HCT116 (cell line): ENCODE results near the gene POLR1B. TPM values are rescaled to one million over a fixed set of nuclear protein-coding genes. Genes with fewer than 3 reads are reported as not detected.

Experiments
- ATAC-seq: fragments of 200-7000 bp; cut with Tn5 transposase; 2 replicates; pipeline ENCODE4 v1.9.1; 2020; ENCODE audit warnings: mild to moderate bottlenecking, moderate library complexity
- BruUV-seq: library from RNA; stranded (reverse); fragments of 400-500 nt; replicated peaks from 2 replicates; lab custom pipeline; 2021; lab: Mats Ljungman, UMichigan
- CTCF ChIA-PET: fragments of 300-600 bp; sonication (Branson Sonifier 250); formaldehyde crosslinking; loops from one replicate; lab custom pipeline; 2021; ENCODE audit warnings: antibody characterized with exemption; lab: Charles Lee
- POLR2A ChIA-PET: fragments of 300-600, 350-600 bp; sonication (Branson Sonifier 250); formaldehyde crosslinking; loops from one replicate; lab custom pipeline; 2021; ENCODE audit warnings: antibody characterized with exemption; lab: Charles Lee
- RAD21 ChIA-PET, 2 experiments: fragments of 300-600 bp; sonication (Branson Sonifier 250); formaldehyde crosslinking; loops; one replicate each; lab custom pipeline; 2023; ENCODE audit warnings: low total read pairs in 2 of 2; ENCODE audit not compliant: uncharacterized antibody in 2 of 2, unreplicated experiment in 2 of 2, low non-redundant PET in 1 of 2; lab: Charles Lee
- DNase-seq: peaks from one replicate; pipeline ENCODE4 v3.0.0-alpha.2; 2010; ENCODE audit warnings: low read depth, low spot score
- H2AFZ ChIP-seq: fragments of 200-600 bp; shearing (Covaris generic), sonication (generic); 2 replicates; pipeline ENCODE4 v1.6.1; 2017; ENCODE audit warnings: low read depth, mixed run types, mixed read lengths, antibody characterized with exemption, low read length; ENCODE audit not compliant: poor library complexity, severe bottlenecking
- H3K27ac ChIP-seq: 2 replicates; pipeline ENCODE4 v1.5.1; 2012; ENCODE audit warnings: low read depth, low read length
- H3K27me3 ChIP-seq: fragments of 200-600 bp; sonication (generic); 2 replicates; pipeline ENCODE4 v1.6.1; 2016; ENCODE audit warnings: mixed run types, low read length, mixed read lengths; ENCODE audit not compliant: insufficient read depth
- H3K36me3 ChIP-seq, 2 experiments: fragments of 200-500 bp in 1 of 2; fragments of 200-600 bp in 1 of 2; sonication (Bioruptor generic) in 1 of 2; sonication (generic) in 1 of 2; 2 replicates each; pipeline versions ENCODE4 v1.5.1 to v1.6.1; 2014 to 2016; ENCODE audit warnings: low read length in 2 of 2, inconsistent platforms in 1 of 2, mixed read lengths in 1 of 2, mixed run types in 1 of 2; ENCODE audit not compliant: insufficient read depth in 2 of 2, control insufficient read depth in 1 of 2
- H3K4me1 ChIP-seq, 2 experiments: fragments of 200-600 bp in 1 of 2; sonication (generic) in 1 of 2; 2 replicates each; pipeline versions ENCODE4 v1.5.1 to v1.6.1; 2012 to 2017; ENCODE audit warnings: low read length in 2 of 2, inconsistent platforms in 1 of 2, mild to moderate bottlenecking in 1 of 2, mixed read lengths in 1 of 2, mixed run types in 1 of 2, moderate library complexity in 1 of 2; ENCODE audit not compliant: insufficient read depth in 2 of 2, control insufficient read depth in 1 of 2
- H3K4me2 ChIP-seq: fragments of 200-600 bp; sonication (generic); 2 replicates; pipeline ENCODE4 v1.6.1; 2017; ENCODE audit warnings: mixed run types, low read length, mixed read lengths
- H3K4me3 ChIP-seq, 2 experiments: fragments of 200-600 bp in 1 of 2; sonication (generic) in 1 of 2; replicated peaks in 1 of 2; 2 replicates each; pipeline ENCODE4 v1.5.1; 2011 to 2016; ENCODE audit warnings: low read length in 2 of 2, control low read depth in 1 of 2, low read depth in 1 of 2, mild to moderate bottlenecking in 1 of 2, mixed read lengths in 1 of 2, mixed run types in 1 of 2
- H3K79me2 ChIP-seq: fragments of 200-600 bp; sonication (generic); 2 replicates; pipeline ENCODE4 v1.6.1; 2017; ENCODE audit warnings: mild to moderate bottlenecking, mixed run types, low read length, moderate library complexity, mixed read lengths; ENCODE audit not compliant: insufficient read depth
- H3K9ac ChIP-seq: fragments of 200-600 bp; sonication (generic); 2 replicates; pipeline ENCODE4 v1.6.1; 2016; ENCODE audit warnings: low read length, mixed read lengths
- H3K9me2 ChIP-seq: fragments of 200-600 bp; sonication (generic), shearing (Covaris generic); 2 replicates; pipeline ENCODE4 v1.6.1; 2017; ENCODE audit warnings: mixed run types, mild to moderate bottlenecking, moderate library complexity; ENCODE audit not compliant: insufficient read depth
- H3K9me3 ChIP-seq, 2 experiments: fragments of 200-500 bp in 1 of 2; fragments of 200-600 bp in 1 of 2; sonication (Bioruptor generic) in 1 of 2; sonication (generic) in 1 of 2; 2 replicates each; pipeline ENCODE4 v1.6.1; 2014 to 2017; ENCODE audit warnings: low read length in 2 of 2, mixed read lengths in 2 of 2, inconsistent platforms in 1 of 2, low read depth in 1 of 2, mild to moderate bottlenecking in 1 of 2, mixed run types in 1 of 2, moderate library complexity in 1 of 2; ENCODE audit not compliant: control insufficient read depth in 1 of 2, insufficient read depth in 1 of 2
- H4K20me1 ChIP-seq: fragments of 200-600 bp; sonication (generic), shearing (Covaris generic); 2 replicates; pipeline ENCODE4 v1.6.1; 2017; ENCODE audit warnings: mixed run types, mild to moderate bottlenecking, moderate library complexity; ENCODE audit not compliant: insufficient read depth
- CBX3 ChIP-seq: IDR thresholded peaks from 2 replicates; pipeline ENCODE4 v1.6.1; 2012; ENCODE audit warnings: low read depth
- CEBPB ChIP-seq: IDR thresholded peaks from 2 replicates; pipeline ENCODE4 v1.6.1; 2012; ENCODE audit warnings: low read depth
- EZH2 ChIP-seq: fragments of 200-600 bp; sonication (generic); IDR thresholded peaks from 2 replicates; pipeline ENCODE4 v1.6.1; 2017; ENCODE audit warnings: antibody characterized with exemption, mixed run types
- EZH2phosphoT487 ChIP-seq: fragments of 200-600 bp; IDR thresholded peaks from 2 replicates; pipeline ENCODE4 v1.6.1; 2018; ENCODE audit warnings: antibody characterized with exemption, borderline replicate concordance
- FOSL1 ChIP-seq: IDR thresholded peaks from 2 replicates; pipeline ENCODE4 v1.6.1; 2012; ENCODE audit warnings: low read depth
- JUND ChIP-seq: IDR thresholded peaks from 2 replicates; pipeline ENCODE4 v1.6.1; 2012
- POLR2A ChIP-seq: IDR thresholded peaks from 2 replicates; pipeline ENCODE4 v1.7.0; 2011; ENCODE audit warnings: borderline replicate concordance; ENCODE audit not compliant: insufficient read depth, insufficient read length; ENCODE audit errors: extremely low read depth
- POLR2AphosphoS5 ChIP-seq: IDR thresholded peaks from 2 replicates; pipeline ENCODE4 v1.6.1; 2011; ENCODE audit warnings: mild to moderate bottlenecking, low read depth, low read length, moderate library complexity
- RAD21 ChIP-seq: IDR thresholded peaks from 2 replicates; pipeline ENCODE4 v1.6.1; 2012; ENCODE audit warnings: low read depth, mild to moderate bottlenecking
- SIN3A ChIP-seq: IDR thresholded peaks from 2 replicates; pipeline ENCODE4 v1.6.1; 2012; ENCODE audit warnings: low read depth
- SRF ChIP-seq: IDR thresholded peaks from 2 replicates; pipeline ENCODE4 v1.6.1; 2012; ENCODE audit warnings: low read depth
- TCF7L2 ChIP-seq: IDR thresholded peaks from 2 replicates; pipeline ENCODE4 v1.7.0; 2011; ENCODE audit warnings: borderline replicate concordance, inconsistent platforms; ENCODE audit not compliant: insufficient read depth, insufficient read length; ENCODE audit errors: extremely low read depth
- YY1 ChIP-seq: IDR thresholded peaks from 2 replicates; pipeline ENCODE4 v1.6.1; 2011; ENCODE audit warnings: low read length, low read depth, moderate library complexity, mild to moderate bottlenecking; ENCODE audit not compliant: insufficient replicate concordance; ENCODE audit errors: extremely low read depth
- ZFX ChIP-seq: fragments of 450-650 bp; IDR thresholded peaks from 2 replicates; pipeline ENCODE4 v1.6.1; 2017
- ZNF274 ChIP-seq: fragments of 200-500 bp; sonication (Bioruptor generic); IDR thresholded peaks from 2 replicates; pipeline ENCODE4 v1.6.1; 2014; ENCODE audit warnings: mild to moderate bottlenecking, low read depth, low read length, inconsistent platforms
- intact Hi-C: fragments of 100-400 bp; cut with micrococcal nuclease; formaldehyde crosslinking; loops from 2 replicates; pipeline ENCODE4 v1.10.0; 2022
- total RNA-seq: library from RNA; stranded (reverse); gene quantifications from one replicate; pipeline ENCODE4 v1.2.1, GENCODE V29; 2021; ENCODE audit not compliant: unreplicated experiment
- TF ChIP-seq, protein P1 (sequence below): IDR thresholded peaks from 2 replicates; pipeline ENCODE4 v1.6.1; 2012
- TF ChIP-seq, protein P2 (sequence below): IDR thresholded peaks from 2 replicates; pipeline ENCODE4 v1.6.1; 2011; ENCODE audit warnings: mild to moderate bottlenecking, low read length, moderate library complexity; ENCODE audit not compliant: insufficient replicate concordance; ENCODE audit errors: extremely low read depth
- TF ChIP-seq, protein P3 (sequence below): IDR thresholded peaks from 2 replicates; pipeline ENCODE4 v1.6.1; 2012
- TF ChIP-seq, protein P4 (sequence below), 3 experiments: fragments of 200-600 bp in 1 of 3; sonication (generic) in 1 of 3; IDR thresholded peaks in 2 of 3; conservative IDR thresholded peaks in 1 of 3; 2 replicates each; pipeline ENCODE4 v1.5.1; 2012 to 2017; ENCODE audit warnings: low read depth in 2 of 3, low read length in 2 of 3, antibody characterized with exemption in 1 of 3, borderline replicate concordance in 1 of 3, control low read depth in 1 of 3, mild to moderate bottlenecking in 1 of 3, mixed read lengths in 1 of 3, mixed run types in 1 of 3, moderate library complexity in 1 of 3; ENCODE audit not compliant: insufficient read depth in 1 of 3
- TF ChIP-seq, protein P5 (sequence below): IDR thresholded peaks from 2 replicates; pipeline ENCODE4 v1.6.1; 2012; ENCODE audit warnings: low read depth

The POLR1B gene
- total RNA-seq, 1 experiment from 2014 or later: 57.7 TPM

DNA sequence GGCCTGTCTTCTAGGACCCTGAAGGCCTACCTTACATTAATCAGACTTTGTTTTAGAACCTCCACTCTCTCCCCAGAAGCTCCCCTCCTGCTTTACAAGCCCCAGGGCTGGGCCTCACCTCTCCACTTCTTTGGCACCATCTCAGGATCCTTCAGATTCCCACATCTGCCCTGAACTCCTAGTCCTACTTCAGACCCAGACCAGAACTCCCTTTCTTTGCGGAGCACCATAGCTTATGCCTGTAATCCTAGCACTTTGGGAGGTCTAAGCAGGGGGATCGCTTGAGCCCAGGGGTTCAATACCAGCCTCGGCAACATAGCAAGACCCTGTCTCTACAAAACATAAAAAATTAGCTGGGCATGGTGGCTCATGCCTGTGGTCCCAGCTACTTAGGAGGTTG lies 43.1 kb downstream of the POLR1B start:
- Histone ChIP-seq H3K27ac (peak overlapping the region; percentile 96), H3K4me1 (peaks cover 15 to 28% of the 10 kb centered on the region in 2 experiments), H3K9ac (peak overlapping the region; percentile 85), H3K4me2 (peak overlapping the region; percentile 87), H3K9me3 (no peaks in the 10 kb centered on the region), H2AFZ (no peak overlapping the region), H3K79me2 (peaks cover 13% of the 10 kb centered on the region), H3K4me3 (peak overlapping the region; percentile 89 to 91), H3K36me3 (0 out of 4 replicates have a peak, but pooled peaks cover 0 to 2% of the 10 kb centered on the region in 2 experiments), H3K27me3 (no peaks in the 10 kb centered on the region), H3K9me2 (no peaks in the 10 kb centered on the region), H4K20me1 (no peaks in the 10 kb centered on the region)
- RAD21 ChIA-PET: interaction anchor here (1.1 to 1.9 kb wide), 2 partner anchors 139 to 141 kb away, joined by 3 to 10 read pairs; no protein-coding TSS in a partner anchor
- POLR2A ChIA-PET: interaction anchor here (2.4 kb wide), 1 partner anchor 140 kb away, joined by 14 read pairs; no protein-coding TSS in a partner anchor
- DNase-seq (no peak), ATAC-seq (no peak)
- no TSS peak for BruUV-seq
- TF ChIP-seq ZFX: no peak
- no peak for TF ChIP-seq ZNF274
- no peak for TF ChIP-seq SRF
- TF ChIP-seq, protein P1, sequence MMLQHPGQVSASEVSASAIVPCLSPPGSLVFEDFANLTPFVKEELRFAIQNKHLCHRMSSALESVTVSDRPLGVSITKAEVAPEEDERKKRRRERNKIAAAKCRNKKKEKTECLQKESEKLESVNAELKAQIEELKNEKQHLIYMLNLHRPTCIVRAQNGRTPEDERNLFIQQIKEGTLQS: no peak
- TF ChIP-seq, protein P2, sequence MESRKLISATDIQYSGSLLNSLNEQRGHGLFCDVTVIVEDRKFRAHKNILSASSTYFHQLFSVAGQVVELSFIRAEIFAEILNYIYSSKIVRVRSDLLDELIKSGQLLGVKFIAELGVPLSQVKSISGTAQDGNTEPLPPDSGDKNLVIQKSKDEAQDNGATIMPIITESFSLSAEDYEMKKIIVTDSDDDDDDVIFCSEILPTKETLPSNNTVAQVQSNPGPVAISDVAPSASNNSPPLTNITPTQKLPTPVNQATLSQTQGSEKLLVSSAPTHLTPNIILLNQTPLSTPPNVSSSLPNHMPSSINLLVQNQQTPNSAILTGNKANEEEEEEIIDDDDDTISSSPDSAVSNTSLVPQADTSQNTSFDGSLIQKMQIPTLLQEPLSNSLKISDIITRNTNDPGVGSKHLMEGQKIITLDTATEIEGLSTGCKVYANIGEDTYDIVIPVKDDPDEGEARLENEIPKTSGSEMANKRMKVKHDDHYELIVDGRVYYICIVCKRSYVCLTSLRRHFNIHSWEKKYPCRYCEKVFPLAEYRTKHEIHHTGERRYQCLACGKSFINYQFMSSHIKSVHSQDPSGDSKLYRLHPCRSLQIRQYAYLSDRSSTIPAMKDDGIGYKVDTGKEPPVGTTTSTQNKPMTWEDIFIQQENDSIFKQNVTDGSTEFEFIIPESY: no peak
- no peak for TF ChIP-seq EZH2phosphoT487
- no peak for TF ChIP-seq POLR2A
- TF ChIP-seq SIN3A: no peak
- no peak for TF ChIP-seq FOSL1
- TF ChIP-seq, protein P3, sequence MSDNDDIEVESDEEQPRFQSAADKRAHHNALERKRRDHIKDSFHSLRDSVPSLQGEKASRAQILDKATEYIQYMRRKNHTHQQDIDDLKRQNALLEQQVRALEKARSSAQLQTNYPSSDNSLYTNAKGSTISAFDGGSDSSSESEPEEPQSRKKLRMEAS: no peak
- no peak for TF ChIP-seq TCF7L2
- TF ChIP-seq, protein P4, sequence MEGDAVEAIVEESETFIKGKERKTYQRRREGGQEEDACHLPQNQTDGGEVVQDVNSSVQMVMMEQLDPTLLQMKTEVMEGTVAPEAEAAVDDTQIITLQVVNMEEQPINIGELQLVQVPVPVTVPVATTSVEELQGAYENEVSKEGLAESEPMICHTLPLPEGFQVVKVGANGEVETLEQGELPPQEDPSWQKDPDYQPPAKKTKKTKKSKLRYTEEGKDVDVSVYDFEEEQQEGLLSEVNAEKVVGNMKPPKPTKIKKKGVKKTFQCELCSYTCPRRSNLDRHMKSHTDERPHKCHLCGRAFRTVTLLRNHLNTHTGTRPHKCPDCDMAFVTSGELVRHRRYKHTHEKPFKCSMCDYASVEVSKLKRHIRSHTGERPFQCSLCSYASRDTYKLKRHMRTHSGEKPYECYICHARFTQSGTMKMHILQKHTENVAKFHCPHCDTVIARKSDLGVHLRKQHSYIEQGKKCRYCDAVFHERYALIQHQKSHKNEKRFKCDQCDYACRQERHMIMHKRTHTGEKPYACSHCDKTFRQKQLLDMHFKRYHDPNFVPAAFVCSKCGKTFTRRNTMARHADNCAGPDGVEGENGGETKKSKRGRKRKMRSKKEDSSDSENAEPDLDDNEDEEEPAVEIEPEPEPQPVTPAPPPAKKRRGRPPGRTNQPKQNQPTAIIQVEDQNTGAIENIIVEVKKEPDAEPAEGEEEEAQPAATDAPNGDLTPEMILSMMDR (IDR thresholded peaks at IDR 0.05 in 2 of 3, conservative IDR thresholded peaks at IDR 0.05 in 1 of 3; ENCODE audit: borderline replicate concordance in 1 of 3, insufficient read depth in 1 of 3, low read depth in 2 of 3, low read length in 2 of 3): no peak
- no peak for TF ChIP-seq CEBPB
- TF ChIP-seq, protein P5, sequence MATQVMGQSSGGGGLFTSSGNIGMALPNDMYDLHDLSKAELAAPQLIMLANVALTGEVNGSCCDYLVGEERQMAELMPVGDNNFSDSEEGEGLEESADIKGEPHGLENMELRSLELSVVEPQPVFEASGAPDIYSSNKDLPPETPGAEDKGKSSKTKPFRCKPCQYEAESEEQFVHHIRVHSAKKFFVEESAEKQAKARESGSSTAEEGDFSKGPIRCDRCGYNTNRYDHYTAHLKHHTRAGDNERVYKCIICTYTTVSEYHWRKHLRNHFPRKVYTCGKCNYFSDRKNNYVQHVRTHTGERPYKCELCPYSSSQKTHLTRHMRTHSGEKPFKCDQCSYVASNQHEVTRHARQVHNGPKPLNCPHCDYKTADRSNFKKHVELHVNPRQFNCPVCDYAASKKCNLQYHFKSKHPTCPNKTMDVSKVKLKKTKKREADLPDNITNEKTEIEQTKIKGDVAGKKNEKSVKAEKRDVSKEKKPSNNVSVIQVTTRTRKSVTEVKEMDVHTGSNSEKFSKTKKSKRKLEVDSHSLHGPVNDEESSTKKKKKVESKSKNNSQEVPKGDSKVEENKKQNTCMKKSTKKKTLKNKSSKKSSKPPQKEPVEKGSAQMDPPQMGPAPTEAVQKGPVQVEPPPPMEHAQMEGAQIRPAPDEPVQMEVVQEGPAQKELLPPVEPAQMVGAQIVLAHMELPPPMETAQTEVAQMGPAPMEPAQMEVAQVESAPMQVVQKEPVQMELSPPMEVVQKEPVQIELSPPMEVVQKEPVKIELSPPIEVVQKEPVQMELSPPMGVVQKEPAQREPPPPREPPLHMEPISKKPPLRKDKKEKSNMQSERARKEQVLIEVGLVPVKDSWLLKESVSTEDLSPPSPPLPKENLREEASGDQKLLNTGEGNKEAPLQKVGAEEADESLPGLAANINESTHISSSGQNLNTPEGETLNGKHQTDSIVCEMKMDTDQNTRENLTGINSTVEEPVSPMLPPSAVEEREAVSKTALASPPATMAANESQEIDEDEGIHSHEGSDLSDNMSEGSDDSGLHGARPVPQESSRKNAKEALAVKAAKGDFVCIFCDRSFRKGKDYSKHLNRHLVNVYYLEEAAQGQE: no peak
- TF ChIP-seq POLR2AphosphoS5: no peak
- TF ChIP-seq JUND: no peak
- TF ChIP-seq RAD21: no peak
- no peak for TF ChIP-seq YY1
- TF ChIP-seq CBX3: no peak
- no peak for TF ChIP-seq EZH2
- intact Hi-C loops: no loop called here
- CTCF ChIA-PET: interaction anchor here (3.1 kb wide), 1 partner anchor 141 kb away, joined by 29 read pairs; no protein-coding TSS in a partner anchor
